ENCODE results near the gene THTPA.

The THTPA gene

GRCh38 chr14:23559010-23559925 lies 3.2 kb downstream of the THTPA start:
- in situ Hi-C loops (cut with MboI; ENCODE audit: low sequenced_read_pairs, unreplicated experiment) = no loop called here
- peak; percentile 63 for DNase-seq (ENCODE audit: low spot score)
- peak; percentile 92 for TF ChIP-seq CTCF (IDR thresholded peaks at IDR 0.05; ENCODE audit: borderline replicate concordance, control extremely low read depth, extremely low read depth, insufficient read depth, missing control alignments)

- no peak for TF ChIP-seq CTCF (IDR thresholded peaks at IDR 0.05; ENCODE audit: borderline replicate concordance, control extremely low read depth, extremely low read depth, insufficient read depth, missing control alignments)
- in situ Hi-C loops (cut with MboI; ENCODE audit: low sequenced_read_pairs, unreplicated experiment) = no loop called here
- DNase-seq (ENCODE audit: low spot score) = no peak
Observed at GRCh38 chr14:23559926-23560520, 4.0 kb downstream of the THTPA start.

- no peak for DNase-seq (ENCODE audit: low spot score)
- in situ Hi-C loops (cut with MboI; ENCODE audit: low sequenced_read_pairs, unreplicated experiment) = no loop called here
- TF ChIP-seq CTCF (IDR thresholded peaks at IDR 0.05; ENCODE audit: borderline replicate concordance, control extremely low read depth, extremely low read depth, insufficient read depth, missing control alignments) = no peak
Observed at GRCh38 chr14:23561259-23561658, 5.2 kb downstream of the THTPA start.

GRCh38 chr14:23561873-23562821 lies 6.1 kb downstream of the THTPA start:
- in situ Hi-C loops (cut with MboI; ENCODE audit: low sequenced_read_pairs, unreplicated experiment) = no loop called here
- no peak for DNase-seq (ENCODE audit: low spot score)
- TF ChIP-seq CTCF (IDR thresholded peaks at IDR 0.05; ENCODE audit: borderline replicate concordance, control extremely low read depth, extremely low read depth, insufficient read depth, missing control alignments) = no peak

- peak; percentile 79 for TF ChIP-seq CTCF (IDR thresholded peaks at IDR 0.05; ENCODE audit: borderline replicate concordance, control extremely low read depth, extremely low read depth, insufficient read depth, missing control alignments)
- DNase-seq (ENCODE audit: low spot score) = peak; percentile 71
- in situ Hi-C loops (cut with MboI; ENCODE audit: low sequenced_read_pairs, unreplicated experiment) = no loop called here
Observed at GRCh38 chr14:23562822-23563472, 6.9 kb downstream of the THTPA start.

Measured in GM13976 (cell line).